IMR-90 (cell line): ENCODE results near the gene NOTCH3. TPM values are rescaled to one million over a fixed set of nuclear protein-coding genes. Genes with fewer than 3 reads are reported as not detected.

ENCODE experiments used
- ATAC-seq: fragments of 200-7000 bp; cut with Tn5 transposase; 2 replicates; pipeline ENCODE4 v1.9.1; 2020; ENCODE audit warnings: low read depth, mild to moderate bottlenecking, moderate library complexity
- BruUV-seq: library from RNA; stranded (reverse); fragments of 400-500 nt; replicated peaks from 2 replicates; lab custom pipeline; 2021; lab: Mats Ljungman, UMichigan
- CTCF ChIA-PET: fragments of 300-600 bp; formaldehyde crosslinking; extraction: SDS; loops from one replicate; lab custom pipeline; 2021; ENCODE audit warnings: antibody characterized with exemption; lab: Yijun Ruan, JAX
- POLR2A ChIA-PET: fragments of 300-600 bp; sonication (Branson Sonifier 250); formaldehyde crosslinking; loops from one replicate; lab custom pipeline; 2022; ENCODE audit warnings: antibody characterized with exemption; ENCODE audit not compliant: unreplicated experiment; lab: Charles Lee
- DNase-seq: peaks from one replicate; pipeline ENCODE4 v3.0.0; 2013
- H2AFZ ChIP-seq: replicated peaks from 2 replicates; pipeline ENCODE3; 2013; ENCODE audit warnings: low read length, mild to moderate bottlenecking; ENCODE audit not compliant: poor library complexity
- H2AK5ac ChIP-seq: 2 replicates; pipeline ENCODE4 v1.6.1; 2013; ENCODE audit warnings: low read depth, low read length, inconsistent platforms
- H2AK9ac ChIP-seq: replicated peaks from 2 replicates; pipeline ENCODE3; 2013; ENCODE audit warnings: mild to moderate bottlenecking, low read depth, low read length, moderate library complexity; ENCODE audit not compliant: poor library complexity
- H2BK120ac ChIP-seq: 2 replicates; pipeline ENCODE4 v1.6.1; 2013; ENCODE audit warnings: low read depth, low read length, inconsistent platforms
- H2BK15ac ChIP-seq: 3 replicates; pipeline ENCODE4 v1.6.1; 2013; ENCODE audit warnings: low read depth, low read length, inconsistent platforms
- H2BK20ac ChIP-seq: 2 replicates; pipeline ENCODE4 v1.6.1; 2013; ENCODE audit warnings: low read depth, mild to moderate bottlenecking, inconsistent platforms, low read length, moderate library complexity
- H2BK5ac ChIP-seq: 2 replicates; pipeline ENCODE4 v1.6.1; 2013; ENCODE audit warnings: mild to moderate bottlenecking, low read depth, low read length, inconsistent platforms; ENCODE audit not compliant: poor library complexity, severe bottlenecking
- H3K14ac ChIP-seq: replicated peaks from 2 replicates; pipeline ENCODE4 v1.6.1; 2013; ENCODE audit warnings: low read depth, low read length, inconsistent platforms
- H3K18ac ChIP-seq: 2 replicates; pipeline ENCODE4 v1.6.1; 2013; ENCODE audit warnings: low read depth, low read length, control low read depth
- H3K23ac ChIP-seq: 2 replicates; pipeline ENCODE4 v1.6.1; 2013; ENCODE audit warnings: low read depth, low read length, inconsistent platforms
- H3K27ac ChIP-seq: 2 replicates; pipeline ENCODE4 v1.5.1; 2013; ENCODE audit warnings: mild to moderate bottlenecking, control low read depth, low read length; ENCODE audit not compliant: insufficient read depth
- H3K27me3 ChIP-seq: 2 replicates; pipeline ENCODE4 v1.6.1; 2013; ENCODE audit warnings: low read length; ENCODE audit not compliant: control insufficient read depth, insufficient read depth
- H3K36me3 ChIP-seq: 2 replicates; pipeline ENCODE4 v1.6.1; 2013; ENCODE audit warnings: low read length, mixed read lengths; ENCODE audit not compliant: control insufficient read depth, insufficient read depth
- H3K4ac ChIP-seq: 2 replicates; pipeline ENCODE4 v1.6.1; 2013; ENCODE audit warnings: low read depth, low read length, inconsistent platforms
- H3K4me1 ChIP-seq: 2 replicates; pipeline ENCODE4 v1.6.1; 2013; ENCODE audit warnings: low read length, mixed read lengths; ENCODE audit not compliant: control insufficient read depth, insufficient read depth
- H3K4me2 ChIP-seq: 2 replicates; pipeline ENCODE4 v1.6.1; 2013; ENCODE audit warnings: low read depth, mild to moderate bottlenecking, control low read depth, low read length, moderate library complexity
- H3K4me3 ChIP-seq: 2 replicates; pipeline ENCODE4 v1.5.1; 2013; ENCODE audit warnings: low read depth, mild to moderate bottlenecking, control low read depth, low read length, moderate library complexity; ENCODE audit not compliant: insufficient read depth
- H3K56ac ChIP-seq: 2 replicates; pipeline ENCODE4 v1.6.1; 2013; ENCODE audit warnings: low read length, inconsistent platforms; ENCODE audit not compliant: insufficient read depth; ENCODE audit errors: extremely low read depth
- H3K79me1 ChIP-seq, 2 experiments: 2 replicates each; pipeline ENCODE4 v1.6.1; 2013; ENCODE audit warnings: low read length in 2 of 2, inconsistent platforms in 1 of 2, low read depth in 1 of 2
- H3K9ac ChIP-seq: 2 replicates; pipeline ENCODE4 v1.6.1; 2013; ENCODE audit warnings: low read depth, low read length, control low read depth
- H3K9me1 ChIP-seq: 2 replicates; pipeline ENCODE4 v1.6.1; 2013; ENCODE audit warnings: low read length, inconsistent platforms; ENCODE audit not compliant: insufficient read depth
- H3K9me3 ChIP-seq: 2 replicates; pipeline ENCODE4 v1.6.1; 2013; ENCODE audit warnings: low read length; ENCODE audit not compliant: control insufficient read depth, insufficient read depth
- H4K20me1 ChIP-seq: 2 replicates; pipeline ENCODE4 v1.6.1; 2013; ENCODE audit warnings: low read length, inconsistent platforms; ENCODE audit not compliant: insufficient read depth
- H4K5ac ChIP-seq: 2 replicates; pipeline ENCODE4 v1.6.1; 2013; ENCODE audit warnings: mild to moderate bottlenecking, low read depth, low read length, control low read depth
- H4K8ac ChIP-seq, 2 experiments: 2 replicates each; pipeline ENCODE4 v1.6.1; 2013; ENCODE audit warnings: low read depth in 2 of 2, low read length in 2 of 2, control low read depth in 1 of 2, inconsistent platforms in 1 of 2
- H4K91ac ChIP-seq: 2 replicates; pipeline ENCODE4 v1.6.1; 2013; ENCODE audit warnings: low read depth, low read length, inconsistent platforms; ENCODE audit not compliant: insufficient read depth
- BHLHE40 ChIP-seq: fragments of 150-350 bp; IDR thresholded peaks from 2 replicates; pipeline ENCODE4 v1.6.1; 2016; ENCODE audit warnings: mild to moderate bottlenecking, low read depth, low read length
- CEBPB ChIP-seq: IDR thresholded peaks from 2 replicates; pipeline ENCODE4 v1.6.1; 2012; ENCODE audit warnings: low read depth, low read length, improper control_type of control experiment
- CHD1 ChIP-seq: IDR thresholded peaks from 2 replicates; pipeline ENCODE4 v1.6.1; 2012; ENCODE audit warnings: low read depth, low read length, improper control_type of control experiment
- CTCF ChIP-seq: conservative IDR thresholded peaks from 2 replicates; pipeline ENCODE4 v1.5.1; 2012; ENCODE audit warnings: mild to moderate bottlenecking, low read depth, low read length, improper control_type of control experiment
- FOS ChIP-seq: fragments of 150-350 bp; IDR thresholded peaks from 2 replicates; pipeline ENCODE4 v1.6.1; 2016; ENCODE audit warnings: low read depth, low read length
- MAFK ChIP-seq: IDR thresholded peaks from 2 replicates; pipeline ENCODE4 v1.6.1; 2012; ENCODE audit warnings: low read depth, low read length, improper control_type of control experiment
- MAZ ChIP-seq: IDR thresholded peaks from 2 replicates; pipeline ENCODE4 v1.6.1; 2012; ENCODE audit warnings: low read depth, mild to moderate bottlenecking, low read length, improper control_type of control experiment, moderate library complexity, borderline replicate concordance
- MXI1 ChIP-seq: IDR thresholded peaks from 2 replicates; pipeline ENCODE4 v1.6.1; 2012; ENCODE audit warnings: low read depth, mild to moderate bottlenecking, low read length, moderate library complexity, borderline replicate concordance
- NFE2L2 ChIP-seq: fragments of 150-350 bp; IDR thresholded peaks from 2 replicates; pipeline ENCODE4 v1.6.1; 2016; ENCODE audit warnings: low read depth, mild to moderate bottlenecking, low read length
- POLR2A ChIP-seq: IDR thresholded peaks from 2 replicates; pipeline ENCODE4 v1.6.1; 2012; ENCODE audit warnings: mild to moderate bottlenecking, low read depth, low read length
- RAD21 ChIP-seq: IDR thresholded peaks from 2 replicates; pipeline ENCODE4 v1.6.1; 2012; ENCODE audit warnings: low read length, improper control_type of control experiment
- RCOR1 ChIP-seq: IDR thresholded peaks from 2 replicates; pipeline ENCODE4 v1.6.1; 2012; ENCODE audit warnings: mild to moderate bottlenecking, low read length, improper control_type of control experiment; ENCODE audit not compliant: insufficient replicate concordance
- SMC3 ChIP-seq: fragments of 150-350 bp; IDR thresholded peaks from 2 replicates; pipeline ENCODE4 v1.6.1; 2016; ENCODE audit warnings: low read depth, mild to moderate bottlenecking, antibody characterized with exemption, low read length, moderate library complexity
- USF2 ChIP-seq: fragments of 150-350 bp; IDR thresholded peaks from 2 replicates; pipeline ENCODE4 v1.6.1; 2017; ENCODE audit warnings: mild to moderate bottlenecking, antibody characterized with exemption, low read length, low read depth
- WGBS, 2 experiments: methylation state at CpG; one replicate each; pipeline versions ENCODE4 v1.1.5 to v1.1.7; 2013; ENCODE audit warnings: missing lambda C conversion rate in 2 of 2; ENCODE audit not compliant: insufficient read length in 1 of 2; ENCODE audit errors: extremely low coverage in 2 of 2; 5-methylcytosine and 5-hydroxymethylcytosine counted together
- dilution Hi-C: fragments of 300-500 bp; cut with HindIII; formaldehyde crosslinking; loops from one replicate; pipeline ENCODE4 v1.14.3; 2018; ENCODE audit warnings: low sequenced_read_pairs; ENCODE audit not compliant: unreplicated experiment
- in situ Hi-C: fragments of 300-500 bp; cut with MboI; formaldehyde crosslinking; loops from 3 replicates; pipeline ENCODE4 v1.14.3; 2019; ENCODE audit warnings: low sequenced_read_pairs, inconsistent platforms, mixed read lengths
- intact Hi-C: fragments of 100-400 bp; cut with micrococcal nuclease; formaldehyde crosslinking; loops from 2 replicates; pipeline ENCODE4 v1.10.0; 2022
- polyA plus RNA-seq, 3 experiments: library from polyadenylated mRNA; depleted of rRNA; stranded (reverse); fragments of >200 nt; gene quantifications; 2 replicates each; pipeline ENCODE4 v1.2.3, GENCODE V29; 2012; ENCODE audit warnings: low replicate concordance in 1 of 3
- total RNA-seq: library from RNA; depleted of rRNA; stranded (reverse); fragments of >200 nt; gene quantifications from 2 replicates; pipeline ENCODE4 v1.2.3, GENCODE V29; 2012
- TF ChIP-seq, protein P1 (sequence below): fragments of 150-350 bp; IDR thresholded peaks from 2 replicates; pipeline ENCODE4 v1.6.1; 2016; ENCODE audit warnings: low read depth, mild to moderate bottlenecking, low read length, moderate library complexity, borderline replicate concordance

Gene NOTCH3
- total and polyA plus RNA-seq, 2 of the 4 experiments (the other 2 are of a cell fraction): 5.9 to 25.1 TPM

DNA sequence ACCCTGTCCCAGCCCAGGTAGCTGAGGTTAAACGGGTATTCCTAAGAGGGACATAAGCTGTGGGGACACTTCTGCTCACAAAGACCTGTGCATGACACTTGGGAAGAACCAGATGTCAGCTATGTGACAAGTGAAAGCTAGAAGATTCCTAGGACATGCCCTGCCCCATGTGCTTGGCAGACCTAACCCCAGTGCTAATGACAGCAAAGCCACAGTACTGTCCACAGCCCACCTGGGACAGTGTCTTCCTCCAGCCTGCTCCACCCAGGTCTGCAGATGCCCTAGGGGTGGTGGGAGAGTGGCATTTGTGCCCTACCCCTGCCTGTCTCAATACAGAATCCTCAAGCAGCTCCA, 49.8 kb upstream of the NOTCH3 start:
- POLR2A ChIA-PET: no interaction called here
- Histone ChIP-seq H2BK120ac (peak overlapping the region; percentile 87), H4K91ac (peak overlapping the region; percentile 100), H3K56ac (peak overlapping the region; percentile 93), H3K4me2 (peak overlapping the region; percentile 59), H4K8ac (peak overlapping the region; percentile 93 to 99), H4K20me1 (peaks cover 86% of the 10 kb centered on the region), H3K4me1 (peaks cover 50% of the 10 kb centered on the region), H3K9me3 (no peaks in the 10 kb centered on the region), H3K23ac (peak overlapping the region; percentile 97), H2AFZ (peak overlapping the region; percentile 73), H2BK5ac (peak overlapping the region; percentile 98), H2BK15ac (peak overlapping the region; percentile 99; the same call in 2 of the 3 replicates), H3K36me3 (peaks cover 53% of the 10 kb centered on the region), H3K4ac (peak overlapping the region; percentile 100), H3K4me3 (no peak overlapping the region), H4K5ac (peak overlapping the region; percentile 26; the same call in 1 of the 2 replicates), H3K27ac (peak overlapping the region; percentile 91), H3K9ac (peak overlapping the region; percentile 65), H3K18ac (peak overlapping the region; percentile 65), H3K14ac (peak overlapping the region; percentile 91), H3K27me3 (no peaks in the 10 kb centered on the region), H2BK20ac (peak overlapping the region; percentile 88), H2AK5ac (peak overlapping the region; percentile 99), H3K9me1 (peaks cover 37% of the 10 kb centered on the region), H3K79me1 (peaks cover 28 to 94% of the 10 kb centered on the region in 2 experiments), H2AK9ac (peak overlapping the region; percentile 99)
- no peak for TF ChIP-seq RCOR1
- no peak for TF ChIP-seq POLR2A
- TF ChIP-seq USF2: no peak
- TF ChIP-seq MAFK: no peak
- TF ChIP-seq, protein P1, sequence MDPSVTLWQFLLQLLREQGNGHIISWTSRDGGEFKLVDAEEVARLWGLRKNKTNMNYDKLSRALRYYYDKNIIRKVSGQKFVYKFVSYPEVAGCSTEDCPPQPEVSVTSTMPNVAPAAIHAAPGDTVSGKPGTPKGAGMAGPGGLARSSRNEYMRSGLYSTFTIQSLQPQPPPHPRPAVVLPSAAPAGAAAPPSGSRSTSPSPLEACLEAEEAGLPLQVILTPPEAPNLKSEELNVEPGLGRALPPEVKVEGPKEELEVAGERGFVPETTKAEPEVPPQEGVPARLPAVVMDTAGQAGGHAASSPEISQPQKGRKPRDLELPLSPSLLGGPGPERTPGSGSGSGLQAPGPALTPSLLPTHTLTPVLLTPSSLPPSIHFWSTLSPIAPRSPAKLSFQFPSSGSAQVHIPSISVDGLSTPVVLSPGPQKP: no peak
- no peak for TF ChIP-seq MXI1
- TF ChIP-seq MAZ: no peak
- no peak for TF ChIP-seq SMC3
- TF ChIP-seq BHLHE40: no peak
- TF ChIP-seq CEBPB: no peak
- no peak for TF ChIP-seq CTCF
- no peak for TF ChIP-seq FOS
- no peak for TF ChIP-seq RAD21
- TF ChIP-seq CHD1: no peak
- TF ChIP-seq NFE2L2: no peak
- dilution Hi-C loops (no loop called here), in situ Hi-C loops (loop anchor here (10.0 kb wide), 1 partner anchor 136 kb away; no protein-coding TSS in a partner anchor), intact Hi-C loops (loop anchor here (5.0 kb wide), 3 partner anchors 53 to 143 kb away; partner anchors contain the start of genes AKAP8 and SYDE1)
- DNase-seq: no peak
- CTCF ChIA-PET: interaction anchor here (2.0 kb wide), 1 partner anchor 10 kb away, joined by 5 read pairs; no protein-coding TSS in a partner anchor
- WGBS, 2 experiments: no CpG with 5 or more reads among the region's 1 CpG
- BruUV-seq: no TSS peak
- no peak for ATAC-seq
